Neural progenitor cell (in vitro differentiated cells): ENCODE measurements around the gene RNF5.

Source experiments
- CTCF ChIP-seq: fragments of 200-600 bp; sonication (generic); IDR thresholded peaks from 2 replicates; pipeline ENCODE4 v1.5.1; 2017; ENCODE audit warnings: antibody characterized with exemption, mild to moderate bottlenecking
- EZH2 ChIP-seq: fragments of 200-600 bp; sonication (generic); IDR thresholded peaks from 2 replicates; pipeline ENCODE4 v1.6.1; 2017; ENCODE audit warnings: antibody characterized with exemption, mild to moderate bottlenecking, moderate library complexity
- EZH2phosphoT487 ChIP-seq: fragments of 200-600 bp; sonication (generic); IDR thresholded peaks from 2 replicates; pipeline ENCODE4 v1.6.1; 2017; ENCODE audit warnings: antibody characterized with exemption

- TF ChIP-seq CTCF (no peak), EZH2 (no peak), EZH2phosphoT487 (no peak)
These were observed 3.8 kb upstream of the RNF5 start for GRCh38 chr6:32174416-32174815.
